Measurements from ENCODE around the gene ZDHHC3.

DNA sequence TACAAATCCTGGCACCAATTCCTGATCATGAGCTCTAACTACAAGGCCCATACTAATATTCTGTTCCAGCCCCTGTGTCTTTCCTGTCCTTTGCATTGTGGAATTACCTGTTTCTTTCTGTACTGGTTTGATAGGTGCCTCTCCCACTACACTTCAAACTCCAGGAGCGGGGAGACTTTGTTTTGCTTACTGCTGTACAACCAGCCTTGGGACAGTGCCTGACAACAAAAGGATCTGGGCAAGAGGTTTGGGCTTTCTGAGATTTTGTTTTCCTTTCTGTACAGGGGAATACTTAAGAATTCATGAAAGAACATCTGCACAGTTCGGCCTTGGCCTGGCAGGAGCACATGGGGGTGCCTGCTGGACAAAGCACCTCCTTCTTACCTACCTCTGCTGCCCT is 45.1 kb downstream of the ZDHHC3 start:
- TF ChIP-seq EZH2phosphoT487 (IDR thresholded peaks at IDR 0.05; ENCODE audit: borderline replicate concordance) = no peak
- TF ChIP-seq, protein P1, sequence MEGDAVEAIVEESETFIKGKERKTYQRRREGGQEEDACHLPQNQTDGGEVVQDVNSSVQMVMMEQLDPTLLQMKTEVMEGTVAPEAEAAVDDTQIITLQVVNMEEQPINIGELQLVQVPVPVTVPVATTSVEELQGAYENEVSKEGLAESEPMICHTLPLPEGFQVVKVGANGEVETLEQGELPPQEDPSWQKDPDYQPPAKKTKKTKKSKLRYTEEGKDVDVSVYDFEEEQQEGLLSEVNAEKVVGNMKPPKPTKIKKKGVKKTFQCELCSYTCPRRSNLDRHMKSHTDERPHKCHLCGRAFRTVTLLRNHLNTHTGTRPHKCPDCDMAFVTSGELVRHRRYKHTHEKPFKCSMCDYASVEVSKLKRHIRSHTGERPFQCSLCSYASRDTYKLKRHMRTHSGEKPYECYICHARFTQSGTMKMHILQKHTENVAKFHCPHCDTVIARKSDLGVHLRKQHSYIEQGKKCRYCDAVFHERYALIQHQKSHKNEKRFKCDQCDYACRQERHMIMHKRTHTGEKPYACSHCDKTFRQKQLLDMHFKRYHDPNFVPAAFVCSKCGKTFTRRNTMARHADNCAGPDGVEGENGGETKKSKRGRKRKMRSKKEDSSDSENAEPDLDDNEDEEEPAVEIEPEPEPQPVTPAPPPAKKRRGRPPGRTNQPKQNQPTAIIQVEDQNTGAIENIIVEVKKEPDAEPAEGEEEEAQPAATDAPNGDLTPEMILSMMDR (conservative IDR thresholded peaks at IDR 0.05; ENCODE audit: low read length) = no peak

Measured in Loucy (cell line).